Peyer's patch (tissue), 4 donors: Measurements from ENCODE around the gene SF1. TPM values are rescaled to one million over a fixed set of nuclear protein-coding genes. Genes with fewer than 3 reads are reported as not detected.

Source experiments
- DNase-seq, 3 donors: peaks; one replicate each; pipeline ENCODE4 v3.0.0-alpha.2; 2017 to 2019
- H3K27ac ChIP-seq, 4 donors: fragments of 200-600 bp; sonication (generic); one replicate each; pipeline ENCODE4 v1.5.1; 2016 to 2019
- H3K27me3 ChIP-seq, 2 donors: fragments of 200-600 bp; sonication (generic); one replicate each; pipeline ENCODE4 v1.5.1; 2019
- H3K36me3 ChIP-seq, 3 donors: fragments of 200-600 bp; sonication (generic); one replicate each; pipeline ENCODE4 v1.5.1; 2016 to 2019
- H3K4me1 ChIP-seq, 4 donors: fragments of 200-600 bp; sonication (generic); one replicate each; pipeline ENCODE4 v1.5.1; 2016 to 2019
- H3K4me3 ChIP-seq, 4 donors: fragments of 200-600 bp; sonication (generic); 1 replicate in 3 of 4; 2 replicates in 1 of 4; pipeline ENCODE4 v1.5.1; 2016 to 2019; ENCODE audit warnings: mild to moderate bottlenecking in 1 of 4
- H3K9me3 ChIP-seq, 4 donors: fragments of 200-600 bp; sonication (generic); one replicate each; pipeline ENCODE4 v1.5.1; 2016 to 2019; ENCODE audit warnings: mild to moderate bottlenecking in 1 of 4
- CTCF ChIP-seq, 6 experiments: fragments of 450-650 bp in 4 of 6; fragments of 200-600 bp in 2 of 6; sonication (generic) in 1 of 6; IDR thresholded peaks; one replicate each; pipeline ENCODE4 v1.5.1; 2017 to 2019; ENCODE audit warnings: antibody characterized with exemption in 6 of 6, mild to moderate bottlenecking in 3 of 6, moderate library complexity in 1 of 6
- POLR2A ChIP-seq, 2 donors: fragments of 450-650 bp; IDR thresholded peaks; one replicate each; pipeline ENCODE4 v1.5.1; 2017; ENCODE audit warnings: antibody characterized with exemption in 2 of 2, mild to moderate bottlenecking in 2 of 2, moderate library complexity in 2 of 2
- total RNA-seq, 4 donors: library from RNA; depleted of rRNA; stranded (reverse); fragments of >200 nt; gene quantifications; one replicate each; pipeline ENCODE4 v1.1.0, GENCODE V29; 2016

The SF1 gene
- total RNA-seq, 4 donors from 2014 or later: 247 to 621 (median 392) TPM

GRCh38 chr11:64784813-64785581 is 6.7 kb upstream of the SF1 start:
- no peak overlapping the region for H3K27ac ChIP-seq
- DNase-seq: peak in 1 of 3 donors; percentile 14
- peaks cover 0 to 12% (median 0%) of the 10 kb centered on the region in 4 donors for H3K4me1 ChIP-seq
- H3K9me3 ChIP-seq: no peaks in the 10 kb centered on the region
- H3K4me3 ChIP-seq: no peak overlapping the region
- H3K27me3 ChIP-seq: no peaks in the 10 kb centered on the region
- H3K36me3 ChIP-seq: peaks cover 0 to under 1% (median 0%) of the 10 kb centered on the region in 3 donors
- no peak for TF ChIP-seq POLR2A (IDR thresholded peaks at IDR 0.05)
- TF ChIP-seq CTCF (IDR thresholded peaks at IDR 0.05): no peak

DNA sequence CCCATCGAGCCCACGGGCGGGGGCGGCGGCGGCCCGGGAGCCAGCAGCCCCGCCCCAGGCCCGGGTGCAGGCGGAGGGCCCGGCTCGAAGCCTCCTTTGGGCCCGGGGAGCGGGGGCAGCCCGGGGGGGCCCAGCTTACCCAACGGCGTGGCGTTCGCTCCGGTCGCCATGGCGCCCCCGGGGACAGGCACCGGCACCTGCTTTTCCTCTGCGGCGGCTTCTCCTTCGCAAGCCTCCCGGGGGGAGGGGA is 194 bp downstream of the SF1 start:
- H3K27me3 ChIP-seq: no peaks in the 10 kb centered on the region
- H3K4me1 ChIP-seq: peaks cover 0 to 30% (median 22%) of the 10 kb centered on the region in 4 donors

GRCh38 chr11:64777449-64778222 is 706 bp downstream of the SF1 start:
- Histone ChIP-seq H3K27ac (peak overlapping the region; percentile 98 to 100 (median 100)), H3K4me1 (peaks cover 0 to 35% (median 27%) of the 10 kb centered on the region in 4 donors), H3K36me3 (peaks cover 0 to 40% (median 0%) of the 10 kb centered on the region in 3 donors), H3K27me3 (no peaks in the 10 kb centered on the region), H3K4me3 (peak overlapping the region; percentile 74 to 99 (median 98)), H3K9me3 (no peaks in the 10 kb centered on the region)
- peak; percentile 78 to 92 (median 91) for DNase-seq
- peak in 1 of 2 donors; percentile 18 for TF ChIP-seq POLR2A (IDR thresholded peaks at IDR 0.05)
- TF ChIP-seq CTCF (IDR thresholded peaks at IDR 0.05): no peak

More for the DNA sequence above, 194 bp downstream of the SF1 start:
- H3K36me3 ChIP-seq: peaks cover 0 to 35% (median 0%) of the 10 kb centered on the region in 3 donors
- no peaks in the 10 kb centered on the region for H3K9me3 ChIP-seq
- DNase-seq: no peak
- peak overlapping the region; percentile 74 to 99 (median 98) for H3K4me3 ChIP-seq
- TF ChIP-seq CTCF (IDR thresholded peaks at IDR 0.05) (no peak), POLR2A (IDR thresholded peaks at IDR 0.05) (no peak)
- peak overlapping the region; percentile 98 to 100 (median 100) for H3K27ac ChIP-seq

GRCh38 chr11:64776875-64777274 is 1.5 kb downstream of the SF1 start:
- Histone ChIP-seq H3K4me1 (peaks cover 0 to 43% (median 30%) of the 10 kb centered on the region in 4 donors), H3K36me3 (peaks cover 0 to 48% (median 0%) of the 10 kb centered on the region in 3 donors), H3K27ac (peak overlapping the region in 3 of 4 donors; percentile 98 to 100 (median 100)), H3K4me3 (peak overlapping the region; percentile 74 to 99 (median 98)), H3K9me3 (no peaks in the 10 kb centered on the region), H3K27me3 (no peaks in the 10 kb centered on the region)
- peak in 1 of 3 donors; percentile 6 for DNase-seq
- no peak for TF ChIP-seq POLR2A (IDR thresholded peaks at IDR 0.05)
- no peak for TF ChIP-seq CTCF (IDR thresholded peaks at IDR 0.05)

DNA sequence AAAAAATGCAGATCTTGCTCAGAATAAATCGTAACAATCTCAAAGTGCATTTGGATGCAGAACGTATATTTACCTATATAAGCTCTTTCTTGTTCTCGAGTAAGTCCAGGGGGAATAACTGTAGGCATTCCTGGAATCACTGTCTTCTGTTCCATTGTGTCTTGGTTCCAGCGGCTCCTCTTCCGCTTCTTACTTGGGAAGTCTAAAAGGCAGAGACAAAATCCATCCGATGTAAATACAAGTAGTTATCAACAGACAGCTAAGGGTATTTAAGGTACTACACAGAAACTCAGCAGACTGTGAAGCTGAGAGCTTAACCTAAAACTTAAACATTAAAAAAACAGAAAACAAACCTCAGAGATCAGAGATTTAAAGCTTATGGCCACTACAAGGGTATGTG is 1.9 kb downstream of the SF1 start:
- H3K9me3 ChIP-seq: no peaks in the 10 kb centered on the region
- DNase-seq: no peak
- peak overlapping the region in 1 of 4 donors; percentile 100 for H3K27ac ChIP-seq
- peaks cover 0 to 43% (median 32%) of the 10 kb centered on the region in 4 donors for H3K4me1 ChIP-seq
- TF ChIP-seq CTCF (IDR thresholded peaks at IDR 0.05) (no peak), POLR2A (IDR thresholded peaks at IDR 0.05) (no peak)
- peak overlapping the region in 2 of 4 donors; percentile 74 to 99 for H3K4me3 ChIP-seq
- H3K27me3 ChIP-seq: no peaks in the 10 kb centered on the region
- H3K36me3 ChIP-seq: peaks cover 0 to 53% (median 0%) of the 10 kb centered on the region in 3 donors
